K562 (cell line): Measurements from ENCODE around the gene RASD1. TPM values are rescaled to one million over a fixed set of nuclear protein-coding genes. Genes with fewer than 3 reads are reported as not detected.

Source experiments
- ATAC-seq: fragments of 200-7000 bp; cut with Tn5 transposase; 3 replicates; pipeline ENCODE4 v1.9.1; 2020; ENCODE audit warnings: moderate library complexity
- BruUV-seq: library from RNA; stranded (reverse); fragments of 400-500 nt; replicated peaks from 2 replicates; lab custom pipeline; 2021; lab: Mats Ljungman, UMichigan
- CTCF ChIA-PET: fragments of 300-600 bp; formaldehyde crosslinking; extraction: SDS; loops from one replicate; lab custom pipeline; 2021; ENCODE audit warnings: low intra/inter-chr PET ratio; lab: Yijun Ruan, JAX
- POLR2A ChIA-PET: fragments of 300-600, 350-650 bp; sonication (Branson Sonifier 250); formaldehyde crosslinking; extraction: SDS; loops from one replicate; lab custom pipeline; 2021; ENCODE audit warnings: antibody characterized with exemption, inconsistent platforms; lab: Yijun Ruan, JAX
- DNase-seq, 4 experiments: peaks; one replicate each; pipeline versions ENCODE4 v3.0.0 to v3.0.0-alpha.2; 2011 to 2018; ENCODE audit warnings: low spot score in 3 of 4, mixed read lengths in 3 of 4; ENCODE audit errors: extremely low read depth in 1 of 4
- FAIRE-seq: peaks from 2 replicates; lab custom pipeline; 2011; peaks lifted over from hg19 to GRCh38; lab: Jason Lieb, UNC
- H2AFZ ChIP-seq: 2 replicates; pipeline ENCODE4 v1.6.0; 2011; ENCODE audit warnings: low read depth, low read length, control low read depth, inconsistent platforms
- H3K27ac ChIP-seq: fragments of 200-600 bp; 3 replicates; pipeline ENCODE4 v1.8.0; 2011; ENCODE audit warnings: low read depth, mild to moderate bottlenecking, control low read depth, inconsistent platforms, low read length, moderate library complexity, mixed read lengths; ENCODE audit errors: extremely low read depth
- H3K27me3 ChIP-seq, 2 experiments: fragments of 300-600 bp in 1 of 2; 2 replicates in 1 of 2; 3 replicates in 1 of 2; pipeline versions ENCODE4 v1.6.0 to v1.8.0; 2011; ENCODE audit warnings: inconsistent platforms in 2 of 2, low read length in 2 of 2, mild to moderate bottlenecking in 1 of 2, mixed read lengths in 1 of 2, moderate library complexity in 1 of 2; ENCODE audit not compliant: control insufficient read depth in 2 of 2, insufficient read depth in 2 of 2
- H3K36me3 ChIP-seq: fragments of 300-600 bp; 3 replicates; pipeline ENCODE4 v1.8.0; 2011; ENCODE audit warnings: mild to moderate bottlenecking, low read length, inconsistent platforms; ENCODE audit not compliant: control insufficient read depth, insufficient read depth
- H3K4me1 ChIP-seq, 2 experiments: fragments of 200-600 bp in 1 of 2; replicated peaks in 1 of 2; 2 replicates in 1 of 2; 3 replicates in 1 of 2; pipeline versions ENCODE4 v1.5.1 to v1.8.0; 2011; ENCODE audit warnings: inconsistent platforms in 2 of 2, low read length in 2 of 2, mild to moderate bottlenecking in 1 of 2, mixed read lengths in 1 of 2, moderate library complexity in 1 of 2; ENCODE audit not compliant: control insufficient read depth in 2 of 2, insufficient read depth in 2 of 2
- H3K4me2 ChIP-seq: 2 replicates; pipeline ENCODE4 v1.6.1; 2011; ENCODE audit warnings: low read length, control low read depth, inconsistent platforms, mixed read lengths; ENCODE audit not compliant: insufficient read depth
- H3K4me3 ChIP-seq: fragments of 200-600 bp; sonication (generic), shearing (Covaris generic); 2 replicates; pipeline ENCODE4 v1.5.1; 2016; ENCODE audit warnings: control low read depth, inconsistent platforms
- H3K79me2 ChIP-seq: fragments of 200-600 bp; 3 replicates; pipeline ENCODE4 v1.8.0; 2011; ENCODE audit warnings: low read length, inconsistent platforms; ENCODE audit not compliant: control insufficient read depth, insufficient read depth
- H3K9ac ChIP-seq, 2 experiments: 2 replicates each; pipeline versions ENCODE4 v1.6.0 to v1.6.1; 2011; ENCODE audit warnings: low read depth in 2 of 2, low read length in 2 of 2, control low read depth in 1 of 2, inconsistent platforms in 1 of 2, mild to moderate bottlenecking in 1 of 2, mixed read lengths in 1 of 2; ENCODE audit not compliant: insufficient read depth in 1 of 2
- H3K9me1 ChIP-seq: one replicate; pipeline ENCODE4 v1.6.0; 2011; ENCODE audit warnings: inconsistent platforms, mild to moderate bottlenecking, low read length, moderate library complexity; ENCODE audit not compliant: control insufficient read depth, insufficient read depth
- H3K9me3 ChIP-seq: replicated peaks from 2 replicates; pipeline ENCODE4 v1.5.1; 2011; ENCODE audit warnings: low read depth, low read length, inconsistent platforms; ENCODE audit not compliant: control insufficient read depth, insufficient read depth
- H4K20me1 ChIP-seq: replicated peaks from 2 replicates; pipeline ENCODE4 v1.6.1; 2011; ENCODE audit warnings: low read length, inconsistent platforms, mixed read lengths; ENCODE audit not compliant: control insufficient read depth, insufficient read depth
- C11orf30 ChIP-seq: fragments of 450-650 bp; IDR thresholded peaks from 2 replicates; pipeline ENCODE4 v1.6.1; 2016; ENCODE audit warnings: low read depth, mild to moderate bottlenecking
- L3MBTL2 ChIP-seq: fragments of 450-650 bp; IDR thresholded peaks from 2 replicates; pipeline ENCODE4 v1.6.1; 2016; ENCODE audit warnings: mild to moderate bottlenecking, moderate library complexity
- PBX2 ChIP-seq, 2 experiments: IDR thresholded peaks in 1 of 2; conservative IDR thresholded peaks in 1 of 2; 2 replicates each; pipeline ENCODE4 v1.6.1; 2016; ENCODE audit warnings: low read depth in 2 of 2, mild to moderate bottlenecking in 1 of 2, missing compliant biosample characterization in 1 of 2, missing genetic modification characterization in 1 of 2, moderate library complexity in 1 of 2
- PURB ChIP-seq: sonication (generic); formaldehyde crosslinking; IDR thresholded peaks from 2 replicates; pipeline ENCODE4 v1.9.0; 2021; ENCODE audit warnings: low read depth, mild to moderate bottlenecking, missing genetic modification reagents
- SMC3 ChIP-seq: conservative IDR thresholded peaks from 2 replicates; pipeline ENCODE4 v1.6.1; 2011; ENCODE audit warnings: low read depth, low read length, improper control_type of control experiment; ENCODE audit not compliant: insufficient read depth
- SP1 ChIP-seq: sonication (generic); formaldehyde crosslinking; IDR thresholded peaks from 2 replicates; pipeline ENCODE4 v1.8.1; 2022; ENCODE audit warnings: mild to moderate bottlenecking, missing genetic modification reagents
- U2AF2 ChIP-seq: fragments of 200-400 bp; formaldehyde crosslinking; optimal IDR thresholded peaks from 2 replicates; pipeline ENCODE3; 2017; ENCODE audit warnings: low read depth, mild to moderate bottlenecking, low read length
- ZFP30 ChIP-seq: fragments of 250-450 bp; sonication (Bioruptor Pico); IDR thresholded peaks from 2 replicates; pipeline ENCODE4 v1.8.0; 2022; ENCODE audit warnings: moderate library complexity, mild to moderate bottlenecking, inconsistent platforms, borderline replicate concordance
- WGBS: fragments of 100-300 bp; shearing (Covaris generic); methylation state at CpG from one replicate; pipeline ENCODE4 v1.1.6; 2016; ENCODE audit warnings: low coverage, mixed read lengths; ENCODE audit not compliant: insufficient coverage; ENCODE audit errors: missing lambda C conversion rate; 5-methylcytosine and 5-hydroxymethylcytosine counted together
- in situ Hi-C: fragments of 300-500 bp; cut with MboI; formaldehyde crosslinking; loops from 4 replicates; pipeline ENCODE4 v1.15.0; 2018; ENCODE audit warnings: inconsistent platforms, mixed read lengths
- intact Hi-C: fragments of 100-400 bp; cut with micrococcal nuclease; formaldehyde crosslinking; loops from 2 replicates; pipeline ENCODE4 v1.14.2; 2022
- polyA plus RNA-seq, 8 experiments: library from polyadenylated mRNA; depleted of rRNA in 4 of 8; stranded (reverse) in 5 of 8; unstranded in 3 of 8; fragments of >200 nt; fragmentation: Nextera tagmentation in 2 of 8; fragmentation: Illumina TruSeq in 1 of 8; extraction: Ambion mirVana in 2 of 8; extraction: Trizol in 1 of 8; gene quantifications; 2 replicates each; pipeline versions ENCODE4 v1.2.1 to v1.2.3, GENCODE V29; 2011 to 2014; ENCODE audit warnings: inconsistent platforms in 1 of 8, missing spikeins in 1 of 8
- total RNA-seq, 7 experiments: library from RNA; depleted of rRNA in 6 of 7; stranded (reverse); fragments of >200 nt in 6 of 7; fragmentation: Illumina TruSeq in 2 of 7; extraction: Trizol in 2 of 7; gene quantifications; 2 replicates each; pipeline versions ENCODE4 v1.2.1 to v1.2.3, GENCODE V29; 2011 to 2021; ENCODE audit warnings: low replicate concordance in 1 of 7
- TF ChIP-seq, protein P1 (sequence below): IDR thresholded peaks from 2 replicates; pipeline ENCODE4 v1.6.1; 2016; ENCODE audit warnings: missing genetic modification characterization, missing compliant biosample characterization
- TF ChIP-seq, protein P2 (sequence below): fragments of 250-450 bp; sonication (Bioruptor Pico); IDR thresholded peaks from 2 replicates; pipeline ENCODE4 v1.8.0; 2021; ENCODE audit warnings: moderate library complexity, mild to moderate bottlenecking, inconsistent platforms

Gene RASD1
- total and polyA plus RNA-seq, 9 of the 15 experiments (the other 6 are each of a cell fraction or from before 2014, with no cell fraction given), result 0.11 TPM; not detected in 8

DNA sequence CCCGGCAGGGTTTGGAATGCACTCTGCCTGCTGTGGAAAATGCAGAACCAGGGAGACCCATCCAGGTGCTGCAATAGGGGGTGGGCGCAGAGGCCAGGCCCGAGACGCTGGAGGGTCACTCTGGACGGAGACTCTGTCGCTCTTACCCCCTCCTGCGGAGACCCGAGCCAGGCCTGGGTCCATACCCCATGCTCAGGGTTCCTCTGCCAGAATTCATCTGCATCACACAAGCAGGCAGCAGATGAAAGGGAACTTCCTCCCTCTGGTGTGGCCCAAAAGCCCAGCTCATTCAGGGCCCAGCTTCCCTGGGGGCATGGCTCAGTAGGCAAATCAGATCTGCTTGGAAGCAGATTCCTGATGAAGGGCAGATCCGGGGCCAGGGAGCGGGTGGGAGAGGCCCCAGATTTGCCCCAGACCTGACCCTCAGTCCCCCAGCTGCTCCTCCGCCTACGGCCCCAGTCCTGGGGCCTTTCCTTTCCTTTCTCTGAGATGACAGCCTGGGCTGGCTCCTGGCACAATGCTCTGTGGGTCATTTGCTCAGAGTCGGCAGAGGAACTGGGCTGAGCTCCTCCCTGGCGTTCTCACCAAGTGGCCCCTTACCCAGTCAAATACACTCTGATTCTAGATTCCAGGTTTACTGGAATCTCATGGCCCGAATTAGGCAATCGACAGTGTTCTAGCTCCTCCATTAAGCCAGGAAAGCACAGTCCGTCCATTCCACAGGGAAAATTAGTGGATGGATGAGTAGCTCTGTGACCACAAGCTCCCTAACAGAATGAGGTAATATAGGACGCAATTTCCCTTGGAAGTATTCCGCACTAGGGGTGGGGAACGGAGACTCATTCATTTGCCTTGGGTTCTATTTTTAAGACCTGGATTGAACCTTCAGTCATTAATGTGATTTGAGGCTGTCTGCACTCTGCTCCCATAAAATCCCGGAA, 19.1 kb upstream of the RASD1 start:
- H3K9ac ChIP-seq, result no peak overlapping the region; a peak in 1 of 4 replicates
- in situ Hi-C loops (no loop called here), intact Hi-C loops (no loop called here)

More for the DNA sequence above, 19.1 kb upstream of the RASD1 start:
- no peaks in the 10 kb centered on the region for H3K27me3 ChIP-seq
- no TSS peak for BruUV-seq
- ATAC-seq (no peak), FAIRE-seq (no peak), DNase-seq (no peak)
- POLR2A ChIA-PET, result interaction anchor here (0.5 to 0.8 kb wide), 3 partner anchors 20 to 1604 kb away, joined by 3 to 4 read pairs (median 3); no protein-coding TSS in a partner anchor
- H3K9me1 ChIP-seq, result no peaks in the 10 kb centered on the region
- H3K36me3 ChIP-seq, result no peaks in the 10 kb centered on the region
- no peak overlapping the region for H3K4me3 ChIP-seq
- TF ChIP-seq, protein P1, sequence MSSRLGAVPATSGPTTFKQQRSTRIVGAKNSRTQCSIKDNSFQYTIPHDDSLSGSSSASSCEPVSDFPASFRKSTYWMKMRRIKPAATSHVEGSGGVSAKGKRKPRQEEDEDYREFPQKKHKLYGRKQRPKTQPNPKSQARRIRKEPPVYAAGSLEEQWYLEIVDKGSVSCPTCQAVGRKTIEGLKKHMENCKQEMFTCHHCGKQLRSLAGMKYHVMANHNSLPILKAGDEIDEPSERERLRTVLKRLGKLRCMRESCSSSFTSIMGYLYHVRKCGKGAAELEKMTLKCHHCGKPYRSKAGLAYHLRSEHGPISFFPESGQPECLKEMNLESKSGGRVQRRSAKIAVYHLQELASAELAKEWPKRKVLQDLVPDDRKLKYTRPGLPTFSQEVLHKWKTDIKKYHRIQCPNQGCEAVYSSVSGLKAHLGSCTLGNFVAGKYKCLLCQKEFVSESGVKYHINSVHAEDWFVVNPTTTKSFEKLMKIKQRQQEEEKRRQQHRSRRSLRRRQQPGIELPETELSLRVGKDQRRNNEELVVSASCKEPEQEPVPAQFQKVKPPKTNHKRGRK (tag), result no peak
- TF ChIP-seq PURB (no peak), C11orf30 (no peak), L3MBTL2 (no peak), SP1 (CRISPR knock-in tag) (no peak), ZFP30 (CRISPR knock-in tag) (no peak), SMC3 (no peak), U2AF2 (no peak), PBX2 (CRISPR knock-in tag; IDR thresholded peaks at IDR 0.05; ENCODE audit: low read depth) (no peak), PBX2 (tag; conservative IDR thresholded peaks at IDR 0.05; ENCODE audit: low read depth) (no peak)
- TF ChIP-seq, protein P2, sequence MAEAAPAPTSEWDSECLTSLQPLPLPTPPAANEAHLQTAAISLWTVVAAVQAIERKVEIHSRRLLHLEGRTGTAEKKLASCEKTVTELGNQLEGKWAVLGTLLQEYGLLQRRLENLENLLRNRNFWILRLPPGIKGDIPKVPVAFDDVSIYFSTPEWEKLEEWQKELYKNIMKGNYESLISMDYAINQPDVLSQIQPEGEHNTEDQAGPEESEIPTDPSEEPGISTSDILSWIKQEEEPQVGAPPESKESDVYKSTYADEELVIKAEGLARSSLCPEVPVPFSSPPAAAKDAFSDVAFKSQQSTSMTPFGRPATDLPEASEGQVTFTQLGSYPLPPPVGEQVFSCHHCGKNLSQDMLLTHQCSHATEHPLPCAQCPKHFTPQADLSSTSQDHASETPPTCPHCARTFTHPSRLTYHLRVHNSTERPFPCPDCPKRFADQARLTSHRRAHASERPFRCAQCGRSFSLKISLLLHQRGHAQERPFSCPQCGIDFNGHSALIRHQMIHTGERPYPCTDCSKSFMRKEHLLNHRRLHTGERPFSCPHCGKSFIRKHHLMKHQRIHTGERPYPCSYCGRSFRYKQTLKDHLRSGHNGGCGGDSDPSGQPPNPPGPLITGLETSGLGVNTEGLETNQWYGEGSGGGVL (CRISPR knock-in tag), result no peak
- H3K27ac ChIP-seq, result no peak overlapping the region
- WGBS, result 74% methylated on average over 12 of the region's 21 CpGs
- H3K4me1 ChIP-seq, result peaks cover 1 to 28% of the 10 kb centered on the region in 2 experiments; a peak in 3 of 5 replicates
- no peaks in the 10 kb centered on the region for H3K9me3 ChIP-seq
- H3K4me2 ChIP-seq, result no peak overlapping the region
- H3K79me2 ChIP-seq, result no peaks in the 10 kb centered on the region
- H4K20me1 ChIP-seq, result no peaks in the 10 kb centered on the region
- CTCF ChIA-PET, result no interaction called here
- H2AFZ ChIP-seq, result no peak overlapping the region
